Memory B cell (primary cell): Measurements from ENCODE around the gene COX17.

Experiments
- ATAC-seq: fragments of 150-1000 bp; cut with Tn5 transposase; 2 replicates; pipeline ENCODE4 v1.10.0; 2021; ENCODE audit warnings: low read depth, mild to moderate bottlenecking, moderate library complexity
- DNase-seq, 2 donors: peaks; one replicate each; pipeline ENCODE4 v3.0.0; 2022; ENCODE audit warnings: low spot score in 2 of 2
- H3K27ac Mint-ChIP-seq: one replicate; pipeline ENCODE4 v1.8.0; 2022; ENCODE audit warnings: mild to moderate bottlenecking, moderate library complexity, mixed read lengths
- H3K27me3 Mint-ChIP-seq: one replicate; pipeline ENCODE4 v1.8.0; 2022; ENCODE audit warnings: mixed read lengths
- H3K36me3 Mint-ChIP-seq: one replicate; pipeline ENCODE4 v1.8.0; 2022; ENCODE audit warnings: mild to moderate bottlenecking, mixed read lengths
- H3K4me1 Mint-ChIP-seq: one replicate; pipeline ENCODE4 v1.8.0; 2022; ENCODE audit warnings: mixed read lengths
- H3K4me3 Mint-ChIP-seq: one replicate; pipeline ENCODE4 v1.8.0; 2022; ENCODE audit warnings: mild to moderate bottlenecking, moderate library complexity, mixed read lengths
- H3K9me3 Mint-ChIP-seq: one replicate; pipeline ENCODE4 v1.8.0; 2022; ENCODE audit warnings: mixed read lengths

COX17 gene

GRCh38 chr3:119676771-119677640 is at the start of gene COX17:
Gene COX17, minus strand, starts transcription at chr3:119677406. Its CDS starts 96 bp downstream, at chr3:119677310.
- ATAC-seq (peak; percentile 86), DNase-seq (peak; percentile 88 to 96)
- no peaks in the 10 kb centered on the region for H3K27me3 Mint-ChIP-seq
- peaks cover 21% of the 10 kb centered on the region for H3K4me1 Mint-ChIP-seq
- H3K4me3 Mint-ChIP-seq: peak within 1 kb of the TSS; percentile 84
- no peaks in the 10 kb centered on the region for H3K9me3 Mint-ChIP-seq
- H3K36me3 Mint-ChIP-seq: peaks cover 6% of the 10 kb centered on the region
- H3K27ac Mint-ChIP-seq: peak within 1 kb of the TSS; percentile 99

GRCh38 chr3:119726909-119727308 is 49.7 kb upstream of the COX17 start:
- H3K4me3 Mint-ChIP-seq: no peak overlapping the region
- H3K27ac Mint-ChIP-seq: no peak overlapping the region
- no peaks in the 10 kb centered on the region for H3K27me3 Mint-ChIP-seq
- H3K36me3 Mint-ChIP-seq: no peaks in the 10 kb centered on the region
- ATAC-seq (no peak), DNase-seq (no peak)
- no peaks in the 10 kb centered on the region for H3K9me3 Mint-ChIP-seq
- H3K4me1 Mint-ChIP-seq: peaks cover 2% of the 10 kb centered on the region

- Mint-ChIP-seq H3K4me1 (peaks cover 2% of the 10 kb centered on the region), H3K4me3 (no peak overlapping the region), H3K36me3 (no peaks in the 10 kb centered on the region), H3K27ac (no peak overlapping the region), H3K27me3 (peaks cover 2% of the 10 kb centered on the region), H3K9me3 (no peaks in the 10 kb centered on the region)
- no peak for ATAC-seq
- no peak for DNase-seq
Observed at GRCh38 chr3:119723022-119723421, 45.8 kb upstream of the COX17 start.

GRCh38 chr3:119717520-119717919 is 40.3 kb upstream of the COX17 start:
- Mint-ChIP-seq H3K4me1 (no peaks in the 10 kb centered on the region), H3K36me3 (no peaks in the 10 kb centered on the region), H3K9me3 (no peaks in the 10 kb centered on the region), H3K4me3 (no peak overlapping the region), H3K27me3 (peaks cover 2% of the 10 kb centered on the region), H3K27ac (no peak overlapping the region)
- ATAC-seq (no peak), DNase-seq (no peak)

- Mint-ChIP-seq H3K36me3 (no peaks in the 10 kb centered on the region), H3K27ac (no peak overlapping the region), H3K27me3 (peaks cover 2% of the 10 kb centered on the region), H3K4me1 (no peaks in the 10 kb centered on the region), H3K9me3 (no peaks in the 10 kb centered on the region), H3K4me3 (no peak overlapping the region)
- ATAC-seq: no peak
- no peak for DNase-seq
Observed at GRCh38 chr3:119716998-119717397, 39.8 kb upstream of the COX17 start.

- H3K27ac Mint-ChIP-seq: no peak overlapping the region
- no peak for DNase-seq
- H3K27me3 Mint-ChIP-seq: peaks cover 2% of the 10 kb centered on the region
- H3K36me3 Mint-ChIP-seq: no peaks in the 10 kb centered on the region
- ATAC-seq: no peak
- H3K9me3 Mint-ChIP-seq: no peaks in the 10 kb centered on the region
- H3K4me3 Mint-ChIP-seq: no peak overlapping the region
- no peaks in the 10 kb centered on the region for H3K4me1 Mint-ChIP-seq
Observed at GRCh38 chr3:119715105-119715504, 37.9 kb upstream of the COX17 start.

- H3K36me3 Mint-ChIP-seq: no peaks in the 10 kb centered on the region
Observed at GRCh38 chr3:119703820-119704531, 26.8 kb upstream of the COX17 start.

GRCh38 chr3:119702530-119703527 is 25.6 kb upstream of the COX17 start, which contains the start of gene CFAP91:
Gene CFAP91, plus strand, starts transcription at chr3:119703022. Its CDS starts 77 bp downstream, at chr3:119703099.
- H3K4me1 Mint-ChIP-seq: peaks cover 22% of the 10 kb centered on the region
- H3K36me3 Mint-ChIP-seq: no peaks in the 10 kb centered on the region
- peak within 1 kb of the TSS; percentile 88 for H3K27ac Mint-ChIP-seq
- H3K9me3 Mint-ChIP-seq: no peaks in the 10 kb centered on the region
- no peaks in the 10 kb centered on the region for H3K27me3 Mint-ChIP-seq
- peak; percentile 91 for ATAC-seq
- H3K4me3 Mint-ChIP-seq: peak within 1 kb of the TSS; percentile 86
- peak; percentile 77 to 87 for DNase-seq

More at GRCh38 chr3:119703820-119704531, 26.8 kb upstream of the COX17 start:
- ATAC-seq: no peak
- H3K4me3 Mint-ChIP-seq: peak overlapping the region; percentile 86
- H3K9me3 Mint-ChIP-seq: no peaks in the 10 kb centered on the region
- peak overlapping the region; percentile 88 for H3K27ac Mint-ChIP-seq
- no peak for DNase-seq
- peaks cover 22% of the 10 kb centered on the region for H3K4me1 Mint-ChIP-seq
- no peaks in the 10 kb centered on the region for H3K27me3 Mint-ChIP-seq

- Mint-ChIP-seq H3K36me3 (no peaks in the 10 kb centered on the region), H3K9me3 (no peaks in the 10 kb centered on the region), H3K27me3 (no peaks in the 10 kb centered on the region), H3K4me1 (peaks cover 32% of the 10 kb centered on the region), H3K4me3 (peak overlapping the region; percentile 33), H3K27ac (peak overlapping the region; percentile 91)
- DNase-seq: no peak
- no peak for ATAC-seq
Observed at GRCh38 chr3:119700920-119701734, 23.9 kb upstream of the COX17 start.

- H3K9me3 Mint-ChIP-seq: no peaks in the 10 kb centered on the region
- H3K27ac Mint-ChIP-seq: peak overlapping the region; percentile 91
- peak; percentile 15 to 51 for DNase-seq
- H3K36me3 Mint-ChIP-seq: no peaks in the 10 kb centered on the region
- ATAC-seq: peak; percentile 49
- H3K4me1 Mint-ChIP-seq: peaks cover 32% of the 10 kb centered on the region
- no peaks in the 10 kb centered on the region for H3K27me3 Mint-ChIP-seq
- peak overlapping the region; percentile 33 for H3K4me3 Mint-ChIP-seq
Observed at GRCh38 chr3:119700269-119700919, 23.2 kb upstream of the COX17 start.

GRCh38 chr3:119697394-119697793 is 20.2 kb upstream of the COX17 start:
- peak; percentile 37 for ATAC-seq
- Mint-ChIP-seq H3K4me3 (no peak overlapping the region), H3K9me3 (no peaks in the 10 kb centered on the region), H3K4me1 (peaks cover 26% of the 10 kb centered on the region), H3K27ac (peak overlapping the region; percentile 77), H3K27me3 (no peaks in the 10 kb centered on the region), H3K36me3 (no peaks in the 10 kb centered on the region)
- no peak for DNase-seq

GRCh38 chr3:119695480-119695879 is 18.3 kb upstream of the COX17 start:
- DNase-seq (no peak), ATAC-seq (no peak)
- Mint-ChIP-seq H3K36me3 (no peaks in the 10 kb centered on the region), H3K27ac (no peak overlapping the region), H3K4me1 (peaks cover 20% of the 10 kb centered on the region), H3K9me3 (no peaks in the 10 kb centered on the region), H3K27me3 (no peaks in the 10 kb centered on the region), H3K4me3 (no peak overlapping the region)
